BJ (cell line): ENCODE measurements around the gene KIF13A. TPM values are rescaled to one million over a fixed set of nuclear protein-coding genes. Genes with fewer than 3 reads are reported as not detected.

Experiments
- CTCF ChIA-PET: fragments of 350-600 bp; formaldehyde crosslinking; extraction: SDS; loops from one replicate; lab custom pipeline; 2021; ENCODE audit warnings: antibody characterized with exemption, inconsistent platforms; lab: Yijun Ruan, JAX
- POLR2A ChIA-PET: fragments of 300-600 bp; sonication (Branson Sonifier 250); formaldehyde crosslinking; extraction: SDS; loops from one replicate; lab custom pipeline; 2021; ENCODE audit warnings: antibody characterized with exemption; lab: Charles Lee
- DNase-seq: peaks from one replicate; pipeline ENCODE4 v3.0.0-alpha.2; 2011; ENCODE audit warnings: low read depth
- H3K27me3 ChIP-seq: 2 replicates; pipeline ENCODE4 v1.6.0; 2011; ENCODE audit warnings: low read length; ENCODE audit not compliant: control insufficient read depth, insufficient read depth
- H3K36me3 ChIP-seq: 2 replicates; pipeline ENCODE4 v1.5.1; 2011; ENCODE audit warnings: low read length; ENCODE audit not compliant: control insufficient read depth, insufficient read depth
- H3K4me3 ChIP-seq: 2 replicates; pipeline ENCODE4 v1.5.1; 2011; ENCODE audit warnings: low read depth, mild to moderate bottlenecking, control low read depth, low read length
- polyA plus RNA-seq: library from polyadenylated mRNA; depleted of rRNA; stranded (reverse); fragments of >200 nt; gene quantifications from 2 replicates; pipeline ENCODE4 v1.2.3, GENCODE V29; 2011
- TF ChIP-seq, protein P1 (sequence below): IDR thresholded peaks from 2 replicates; pipeline ENCODE4 v1.5.1; 2011; ENCODE audit warnings: low read depth, mild to moderate bottlenecking, control low read depth, inconsistent platforms, low read length, moderate library complexity; ENCODE audit not compliant: insufficient read depth

KIF13A gene
- polyA plus RNA-seq, 1 experiment = 41.4 TPM

- DNase-seq = no peak
- ChIA-PET POLR2A (no interaction called here), CTCF (no interaction called here)
- H3K4me3 ChIP-seq = no peak overlapping the region
- H3K27me3 ChIP-seq = no peaks in the 10 kb centered on the region
- TF ChIP-seq, protein P1, sequence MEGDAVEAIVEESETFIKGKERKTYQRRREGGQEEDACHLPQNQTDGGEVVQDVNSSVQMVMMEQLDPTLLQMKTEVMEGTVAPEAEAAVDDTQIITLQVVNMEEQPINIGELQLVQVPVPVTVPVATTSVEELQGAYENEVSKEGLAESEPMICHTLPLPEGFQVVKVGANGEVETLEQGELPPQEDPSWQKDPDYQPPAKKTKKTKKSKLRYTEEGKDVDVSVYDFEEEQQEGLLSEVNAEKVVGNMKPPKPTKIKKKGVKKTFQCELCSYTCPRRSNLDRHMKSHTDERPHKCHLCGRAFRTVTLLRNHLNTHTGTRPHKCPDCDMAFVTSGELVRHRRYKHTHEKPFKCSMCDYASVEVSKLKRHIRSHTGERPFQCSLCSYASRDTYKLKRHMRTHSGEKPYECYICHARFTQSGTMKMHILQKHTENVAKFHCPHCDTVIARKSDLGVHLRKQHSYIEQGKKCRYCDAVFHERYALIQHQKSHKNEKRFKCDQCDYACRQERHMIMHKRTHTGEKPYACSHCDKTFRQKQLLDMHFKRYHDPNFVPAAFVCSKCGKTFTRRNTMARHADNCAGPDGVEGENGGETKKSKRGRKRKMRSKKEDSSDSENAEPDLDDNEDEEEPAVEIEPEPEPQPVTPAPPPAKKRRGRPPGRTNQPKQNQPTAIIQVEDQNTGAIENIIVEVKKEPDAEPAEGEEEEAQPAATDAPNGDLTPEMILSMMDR = no peak
- H3K36me3 ChIP-seq = peaks cover 12% of the 10 kb centered on the region
These were observed 215.8 kb downstream of the KIF13A start for GRCh38 chr6:17771609-17772008.

DNA sequence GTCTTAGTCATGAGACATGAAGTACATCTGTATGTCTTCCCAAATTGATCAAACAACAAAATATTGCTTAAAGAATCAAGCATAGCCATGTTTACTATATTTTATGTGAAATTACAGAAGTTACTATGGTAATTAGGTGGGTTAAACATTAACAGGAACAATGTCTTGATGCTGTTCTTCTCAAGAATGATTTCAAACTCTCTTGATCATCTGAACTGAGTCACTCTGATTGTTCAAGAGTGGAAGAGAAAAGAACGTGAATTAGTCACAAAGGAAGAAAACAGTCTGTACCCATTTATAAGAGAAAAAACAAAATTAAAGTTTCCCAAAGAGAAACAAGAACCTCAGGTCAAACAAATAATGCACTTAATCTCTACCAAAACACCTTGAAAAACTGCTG lies 218.6 kb downstream of the KIF13A start:
- CTCF ChIA-PET = interaction anchor here (1.9 kb wide), 1 partner anchor 10 kb away, joined by 6 read pairs; no protein-coding TSS in a partner anchor
- POLR2A ChIA-PET = no interaction called here
- TF ChIP-seq, protein P1 = no peak
- Histone ChIP-seq H3K36me3 (peaks cover 15% of the 10 kb centered on the region), H3K27me3 (no peaks in the 10 kb centered on the region), H3K4me3 (no peak overlapping the region)
- no peak for DNase-seq

DNA sequence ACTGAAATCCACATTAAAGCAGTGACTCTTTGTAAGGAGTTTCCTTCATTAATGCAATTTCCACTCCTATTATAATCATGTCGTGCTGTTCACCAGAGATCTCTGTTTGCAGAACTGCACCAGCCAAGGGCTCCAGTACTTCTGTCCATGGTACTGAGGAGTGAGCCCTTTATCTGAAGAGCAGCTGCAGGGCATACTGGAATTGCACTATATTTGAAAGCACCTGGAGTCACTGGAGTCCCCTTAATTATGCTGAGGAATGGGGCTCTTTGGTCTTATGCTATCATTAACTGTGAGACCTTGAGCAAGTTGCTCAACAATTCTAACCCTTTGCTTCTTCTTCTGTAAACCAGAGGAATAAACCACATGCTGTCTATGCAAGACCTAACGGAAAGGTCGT lies 219.0 kb downstream of the KIF13A start:
- Histone ChIP-seq H3K27me3 (no peaks in the 10 kb centered on the region), H3K36me3 (peaks cover 17% of the 10 kb centered on the region), H3K4me3 (no peak overlapping the region)
- ChIA-PET POLR2A (no interaction called here), CTCF (no interaction called here)
- TF ChIP-seq, protein P1 = no peak
- DNase-seq = no peak

GRCh38 chr6:17762651-17763050 lies 224.8 kb downstream of the KIF13A start:
- POLR2A ChIA-PET = interaction anchor here (0.7 kb wide), 1 partner anchor 465 kb away, joined by 8 read pairs; no protein-coding TSS in a partner anchor
- Histone ChIP-seq H3K27me3 (no peaks in the 10 kb centered on the region), H3K4me3 (no peak overlapping the region), H3K36me3 (peaks cover 8% of the 10 kb centered on the region)
- CTCF ChIA-PET = no interaction called here
- no peak for DNase-seq
- TF ChIP-seq, protein P1 = no peak

GRCh38 chr6:17758119-17758518 lies 229.3 kb downstream of the KIF13A start:
- no peak for DNase-seq
- ChIA-PET POLR2A (no interaction called here), CTCF (interaction anchor here (1.8 kb wide), 1 partner anchor 11 kb away, joined by 6 read pairs; no protein-coding TSS in a partner anchor)

More at GRCh38 chr6:17758119-17758518, 229.3 kb downstream of the KIF13A start:
- Histone ChIP-seq H3K27me3 (no peaks in the 10 kb centered on the region), H3K4me3 (no peak overlapping the region), H3K36me3 (peaks cover 2% of the 10 kb centered on the region)
- TF ChIP-seq, protein P1 = no peak
